ENCODE data around the gene SH3RF3.

SH3RF3 gene

GRCh38 chr2:109230941-109231420 is 102.0 kb downstream of the SH3RF3 start:
- H3K4me3 ChIP-seq (ENCODE audit: control insufficient read depth, low read depth, low read length) = no peak overlapping the region
- no peak for DNase-seq (ENCODE audit: low read depth)
- no peak for TF ChIP-seq CTCF (IDR thresholded peaks at IDR 0.05; ENCODE audit: control insufficient read depth, insufficient read depth, low read depth, low read length, missing control alignments)

GRCh38 chr2:109231428-109231827 is 102.4 kb downstream of the SH3RF3 start:
- no peak for DNase-seq (ENCODE audit: low read depth)
- no peak for TF ChIP-seq CTCF (IDR thresholded peaks at IDR 0.05; ENCODE audit: control insufficient read depth, insufficient read depth, low read depth, low read length, missing control alignments)
- H3K4me3 ChIP-seq (ENCODE audit: control insufficient read depth, low read depth, low read length) = no peak overlapping the region

- no peak for TF ChIP-seq CTCF (IDR thresholded peaks at IDR 0.05; ENCODE audit: control insufficient read depth, insufficient read depth, low read depth, low read length, missing control alignments)
- DNase-seq (ENCODE audit: low read depth) = no peak
- no peak overlapping the region for H3K4me3 ChIP-seq (ENCODE audit: control insufficient read depth, low read depth, low read length)
These were observed 103.1 kb downstream of the SH3RF3 start for GRCh38 chr2:109231996-109232705.

GRCh38 chr2:109232909-109233308 is 103.9 kb downstream of the SH3RF3 start:
- TF ChIP-seq CTCF (IDR thresholded peaks at IDR 0.05; ENCODE audit: control insufficient read depth, insufficient read depth, low read depth, low read length, missing control alignments) = no peak
- DNase-seq (ENCODE audit: low read depth) = no peak
- no peak overlapping the region for H3K4me3 ChIP-seq (ENCODE audit: control insufficient read depth, low read depth, low read length)

GRCh38 chr2:109233643-109234042 is 104.6 kb downstream of the SH3RF3 start:
- DNase-seq (ENCODE audit: low read depth) = no peak
- no peak for TF ChIP-seq CTCF (IDR thresholded peaks at IDR 0.05; ENCODE audit: control insufficient read depth, insufficient read depth, low read depth, low read length, missing control alignments)
- H3K4me3 ChIP-seq (ENCODE audit: control insufficient read depth, low read depth, low read length) = no peak overlapping the region

GRCh38 chr2:109234355-109234754 is 105.3 kb downstream of the SH3RF3 start:
- H3K4me3 ChIP-seq (ENCODE audit: control insufficient read depth, low read depth, low read length) = no peak overlapping the region
- no peak for TF ChIP-seq CTCF (IDR thresholded peaks at IDR 0.05; ENCODE audit: control insufficient read depth, insufficient read depth, low read depth, low read length, missing control alignments)
- no peak for DNase-seq (ENCODE audit: low read depth)
